ENCODE data around the gene POPDC2. TPM values are rescaled to one million over a fixed set of nuclear protein-coding genes. Genes with fewer than 3 reads are reported as not detected.

The POPDC2 gene
- polyA plus RNA-seq, 3 donors = 0.87 to 4.5 (median 1.7) TPM

DNA sequence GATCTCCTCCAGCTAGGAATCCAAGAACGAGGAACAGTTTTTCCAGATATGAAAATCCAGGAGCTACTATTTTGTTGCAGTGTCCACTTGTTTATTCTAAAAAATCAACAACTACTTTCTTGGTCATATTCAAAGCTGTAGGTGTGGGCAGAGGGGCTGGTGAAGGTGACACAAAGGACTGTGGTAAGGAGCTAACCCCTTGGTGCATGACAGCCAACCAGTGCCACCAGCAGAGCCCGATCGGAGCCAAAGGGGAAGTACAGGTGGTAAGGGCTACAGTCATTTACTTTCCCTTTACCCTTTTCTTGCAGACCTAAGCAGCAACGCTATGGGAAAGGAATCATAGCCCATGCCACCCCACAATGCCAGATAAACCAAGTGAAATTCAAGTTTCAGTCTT, 32.0 kb downstream of the POPDC2 start:
- 62 to 87% (median 67%) methylated on average over 4 of the region's 4 CpGs for WGBS, 3 donors
- H3K27ac ChIP-seq (ENCODE audit: low read depth, low read length) = no peak overlapping the region

DNA sequence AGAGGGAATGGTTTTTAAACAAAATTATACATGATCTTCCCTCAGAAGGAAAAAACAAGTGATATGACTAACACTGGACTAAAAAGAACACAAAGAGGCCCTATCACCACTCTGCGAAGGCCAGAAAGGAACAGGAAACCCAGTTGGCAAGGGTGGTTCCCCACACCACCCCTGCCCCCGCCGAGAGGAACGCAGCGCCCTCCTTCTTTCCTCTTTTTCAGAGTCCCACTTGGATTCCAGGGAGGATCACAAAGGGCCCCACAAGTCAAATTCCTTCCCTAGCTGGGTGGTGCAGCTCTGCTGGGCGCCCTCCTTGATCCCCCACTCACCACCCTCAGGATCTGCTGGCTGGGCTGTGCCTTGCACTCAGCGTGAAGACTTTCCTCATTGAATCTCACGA, 32.9 kb downstream of the POPDC2 start:
- WGBS, 3 donors = 44 to 71% (median 67%) methylated on average over 8 of the region's 8 CpGs
- no peak overlapping the region for H3K27ac ChIP-seq (ENCODE audit: low read depth, low read length)

DNA sequence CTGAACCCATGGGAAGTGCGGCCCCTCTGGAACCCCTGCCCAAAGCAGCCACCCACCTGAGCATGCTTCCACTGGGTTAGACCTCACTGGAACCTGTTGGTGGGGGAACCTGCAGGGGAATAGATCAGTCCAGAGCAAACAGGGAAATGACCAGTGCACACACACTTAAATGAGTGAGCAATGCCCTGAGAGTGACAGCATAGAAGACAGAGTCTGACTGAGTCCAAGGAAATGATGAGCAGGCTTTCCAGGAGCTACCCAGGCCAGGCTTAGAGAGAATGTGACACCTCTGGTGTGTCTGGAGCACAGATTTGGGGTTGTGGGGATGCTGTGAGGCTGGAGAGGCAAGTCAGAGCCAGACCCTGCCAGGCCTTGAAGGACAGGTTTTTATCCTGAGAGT, 34.2 kb downstream of the POPDC2 start:
- 83 to 87% (median 87%) methylated on average over 1 of the region's 1 CpG for WGBS, 3 donors
- H3K27ac ChIP-seq (ENCODE audit: low read depth, low read length) = no peak overlapping the region

DNA sequence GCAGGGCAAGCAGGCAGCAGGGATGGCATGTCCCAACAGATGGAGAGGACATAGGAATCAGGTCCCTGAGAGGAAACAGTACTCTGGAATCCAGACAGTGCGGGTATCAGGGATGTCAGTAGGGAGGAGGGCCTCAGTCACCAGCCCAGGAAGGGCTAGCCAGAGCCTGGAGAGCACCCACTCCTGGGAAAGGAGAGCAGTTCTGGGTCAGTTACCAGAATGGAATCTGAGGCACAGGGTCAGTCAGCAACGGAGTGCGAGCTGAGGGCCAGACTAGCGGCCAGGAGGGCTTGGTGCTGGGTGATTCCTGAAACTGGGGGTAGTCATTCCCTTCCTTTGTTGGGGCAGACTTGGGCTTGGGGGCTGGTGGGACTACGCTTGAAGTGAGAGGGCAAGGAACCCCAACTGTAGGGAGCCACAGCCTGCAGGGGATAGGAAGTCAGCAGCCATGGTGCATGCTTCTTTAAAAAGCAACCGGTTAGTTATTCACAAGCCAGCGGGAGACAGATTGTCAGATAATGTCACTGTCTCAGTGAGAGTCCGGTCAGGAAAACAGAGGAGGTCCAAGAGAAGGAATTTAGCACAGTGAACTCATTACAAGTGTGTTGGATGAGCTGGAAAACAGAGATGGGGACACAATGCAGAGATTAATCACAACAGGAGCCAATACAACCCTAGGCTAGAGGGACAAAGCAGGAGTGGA, 34.8 kb downstream of the POPDC2 start:
- no peak overlapping the region for H3K27ac ChIP-seq (ENCODE audit: low read depth, low read length)
- WGBS, 3 donors = 87 to 92% (median 89%) methylated on average over 8 of the region's 8 CpGs

DNA sequence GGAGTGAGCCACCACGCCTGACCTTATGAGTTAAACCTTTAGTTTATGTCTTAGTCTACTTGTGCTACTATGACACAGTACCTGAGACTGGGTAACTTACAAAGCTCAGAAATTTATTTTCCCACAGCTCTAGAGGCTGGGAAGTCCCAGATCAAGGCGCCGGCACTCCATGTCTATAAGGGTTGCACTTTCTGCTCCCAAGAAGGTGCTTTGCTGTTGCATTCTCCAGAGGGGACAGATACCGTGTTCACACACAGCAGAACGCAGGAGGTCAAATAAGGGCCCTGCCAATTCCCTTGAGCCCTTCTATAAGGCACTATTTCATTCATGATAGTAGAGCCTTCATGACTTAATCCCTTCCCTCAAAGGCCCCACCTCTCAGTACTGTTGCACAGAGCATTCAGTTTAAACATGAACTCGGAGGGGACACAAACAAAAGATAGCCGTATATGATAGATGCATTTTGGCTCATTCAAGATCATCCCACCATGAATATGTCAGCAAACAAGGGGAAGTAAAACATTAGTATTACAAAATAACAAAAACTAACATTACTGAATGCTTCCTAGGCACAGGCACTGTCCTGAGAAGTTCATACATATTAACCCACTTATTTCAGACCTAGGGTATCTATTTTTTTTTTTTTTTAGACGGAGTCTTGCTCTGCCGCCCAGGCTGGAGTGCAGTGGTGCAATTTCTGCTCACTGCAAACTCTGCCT, 36.2 kb downstream of the POPDC2 start:
- H3K27ac ChIP-seq (ENCODE audit: low read depth, low read length) = no peak overlapping the region
- WGBS, 3 donors = 88 to 91% (median 90%) methylated on average over 9 of the region's 9 CpGs

DNA sequence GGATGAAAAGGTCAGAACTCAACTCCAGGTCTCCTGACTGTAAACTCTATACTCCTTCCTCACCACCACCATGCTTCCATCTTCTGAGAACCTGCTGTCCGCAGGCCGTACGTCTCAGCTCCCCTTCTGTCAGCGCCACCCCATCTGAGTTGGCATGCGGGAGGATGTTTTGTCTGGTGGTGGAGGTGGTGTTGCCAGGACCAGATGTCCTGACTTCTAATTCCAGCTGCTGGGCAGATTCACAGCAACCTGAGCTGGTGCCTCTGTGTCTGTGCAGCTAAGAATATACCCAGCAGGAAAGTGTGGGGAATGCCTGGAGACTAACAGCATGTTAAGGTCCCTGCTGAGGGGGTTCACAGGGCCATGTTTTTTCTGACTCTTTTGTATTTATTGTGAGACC, 39.5 kb downstream of the POPDC2 start:
- no peak overlapping the region for H3K27ac ChIP-seq (ENCODE audit: low read depth, low read length)
- 95 to 98% (median 95%) methylated on average over 5 of the region's 5 CpGs for WGBS, 3 donors

DNA sequence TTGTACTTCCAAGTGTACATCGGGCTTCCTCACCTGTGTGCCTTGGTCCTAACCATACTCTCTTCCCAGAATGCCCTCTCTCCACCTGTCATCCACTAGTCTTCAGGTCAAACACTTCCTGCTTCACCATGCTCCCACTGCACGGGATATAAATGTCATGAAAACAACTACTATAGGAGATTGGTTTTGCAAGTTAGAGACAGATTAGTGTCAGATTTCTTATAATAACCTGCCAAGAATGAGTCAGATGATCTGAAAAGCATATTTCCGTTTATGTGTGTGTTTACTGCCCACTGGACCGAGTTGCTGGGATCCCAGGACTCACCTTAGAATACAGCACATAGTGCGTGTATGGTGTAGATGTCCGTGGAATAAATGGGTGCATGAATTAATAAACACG, 41.3 kb downstream of the POPDC2 start:
- H3K27ac ChIP-seq (ENCODE audit: low read depth, low read length) = no peak overlapping the region
- 75 to 77% (median 77%) methylated on average over 7 of the region's 7 CpGs for WGBS, 3 donors

DNA sequence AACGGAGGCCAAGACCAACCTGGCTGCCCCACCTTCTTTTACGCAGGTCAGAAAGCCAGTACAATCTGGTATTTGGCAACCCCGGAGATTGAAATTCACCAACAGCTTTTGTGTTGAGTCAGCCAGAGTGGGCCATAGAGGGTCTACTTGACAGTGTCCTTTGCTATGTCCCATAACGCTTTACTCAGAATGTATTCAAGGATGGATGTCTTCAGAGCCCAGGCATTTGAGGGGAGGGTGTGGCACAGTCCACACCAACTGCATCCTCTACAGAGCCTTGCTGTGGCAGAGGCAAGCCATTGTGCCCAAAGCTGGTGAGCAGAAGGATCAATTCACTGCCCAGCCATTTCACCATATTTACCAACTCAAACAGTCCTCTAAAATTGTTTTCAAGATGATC, 44.3 kb downstream of the POPDC2 start:
- 77 to 87% (median 86%) methylated on average over 4 of the region's 4 CpGs for WGBS, 3 donors
- no peak overlapping the region for H3K27ac ChIP-seq (ENCODE audit: low read depth, low read length)

DNA sequence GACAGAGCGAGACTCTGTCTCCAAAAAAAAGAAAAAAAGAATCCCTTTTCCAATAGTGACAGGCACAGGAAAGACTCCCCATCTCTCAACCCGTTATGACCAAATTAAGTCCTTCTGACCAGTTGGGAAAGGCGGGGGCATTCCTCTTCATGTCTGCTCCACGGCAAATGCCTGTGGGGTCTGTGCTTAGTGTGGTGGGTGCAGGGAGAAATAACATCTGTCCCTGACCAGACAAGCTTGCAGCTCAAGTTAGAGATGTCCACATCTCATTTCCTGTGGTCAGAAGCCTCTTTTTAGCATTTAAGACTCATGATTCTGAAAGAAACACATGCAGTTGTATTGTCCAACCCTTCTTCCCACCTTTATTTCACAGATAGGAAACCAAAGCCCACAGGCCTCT, 46.5 kb downstream of the POPDC2 start:
- no peak overlapping the region for H3K27ac ChIP-seq (ENCODE audit: low read depth, low read length)
- 91 to 96% (median 92%) methylated on average over 4 of the region's 4 CpGs for WGBS, 3 donors

DNA sequence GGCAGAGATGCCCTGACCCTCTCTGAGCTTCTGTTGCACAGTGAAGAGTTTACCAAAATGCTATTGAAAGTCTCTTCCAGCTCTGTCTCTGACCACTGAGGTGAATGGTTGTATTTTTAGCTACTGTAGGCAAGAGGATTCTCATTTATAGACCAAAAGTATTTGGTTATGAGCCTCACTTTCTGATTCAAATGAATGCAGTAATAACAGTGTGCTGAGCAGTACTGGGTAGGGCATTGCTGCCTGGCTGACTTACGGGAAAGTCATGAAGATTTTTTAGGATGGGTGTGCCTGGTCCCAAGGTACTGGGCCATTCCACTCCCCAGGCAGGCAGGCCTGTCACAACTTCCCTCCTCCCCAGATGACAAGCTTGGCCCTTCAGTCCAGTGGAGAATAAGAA, 47.2 kb downstream of the POPDC2 start:
- WGBS, 3 donors = 88 to 94% (median 90%) methylated on average over 1 of the region's 1 CpG
- no peak overlapping the region for H3K27ac ChIP-seq (ENCODE audit: low read depth, low read length)

DNA sequence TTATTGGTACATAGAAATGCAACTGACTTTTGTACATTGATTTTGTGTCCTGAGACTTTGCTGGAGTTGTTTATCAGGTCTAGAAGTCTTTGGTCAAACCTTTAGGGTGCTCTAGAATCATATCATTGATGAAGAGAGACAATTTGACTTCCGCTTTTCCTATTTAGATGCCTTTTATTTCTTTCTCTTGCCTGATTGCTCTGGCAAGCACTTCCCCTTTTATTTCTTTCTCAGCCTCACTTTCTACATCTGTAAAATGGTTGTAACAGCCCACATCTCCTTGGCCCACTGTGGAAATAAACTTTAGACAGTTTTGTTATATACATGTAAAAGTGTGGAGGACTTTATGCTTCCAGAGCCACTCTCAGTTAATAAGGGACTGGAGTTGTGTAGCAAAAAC, 48.7 kb downstream of the POPDC2 start:
- 96 to 100% (median 100%) methylated on average over 1 of the region's 1 CpG for WGBS, 3 donors
- H3K27ac ChIP-seq (ENCODE audit: low read depth, low read length) = no peak overlapping the region

DNA sequence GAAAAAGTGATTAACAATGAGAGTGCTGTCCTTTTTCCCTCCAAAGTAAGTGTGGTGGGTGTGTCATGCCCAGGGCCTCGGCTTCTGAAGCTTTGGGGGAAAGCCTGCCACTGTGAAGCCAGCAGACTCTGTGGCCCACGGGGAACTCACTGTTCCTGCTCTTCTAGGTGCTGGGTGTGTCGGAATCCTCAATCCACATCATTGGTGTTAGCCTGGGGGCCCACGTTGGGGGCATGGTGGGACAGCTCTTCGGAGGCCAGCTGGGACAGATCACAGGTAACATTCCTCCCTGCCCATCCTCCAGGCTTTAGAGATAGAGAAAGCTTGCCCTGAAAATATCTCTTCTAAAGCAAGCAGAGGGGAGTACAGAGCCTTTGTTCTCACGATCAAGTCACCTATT, 51.1 kb downstream of the POPDC2 start:
- no peak overlapping the region for H3K27ac ChIP-seq (ENCODE audit: low read depth, low read length)
- 47 to 66% (median 58%) methylated on average over 6 of the region's 6 CpGs for WGBS, 3 donors

DNA sequence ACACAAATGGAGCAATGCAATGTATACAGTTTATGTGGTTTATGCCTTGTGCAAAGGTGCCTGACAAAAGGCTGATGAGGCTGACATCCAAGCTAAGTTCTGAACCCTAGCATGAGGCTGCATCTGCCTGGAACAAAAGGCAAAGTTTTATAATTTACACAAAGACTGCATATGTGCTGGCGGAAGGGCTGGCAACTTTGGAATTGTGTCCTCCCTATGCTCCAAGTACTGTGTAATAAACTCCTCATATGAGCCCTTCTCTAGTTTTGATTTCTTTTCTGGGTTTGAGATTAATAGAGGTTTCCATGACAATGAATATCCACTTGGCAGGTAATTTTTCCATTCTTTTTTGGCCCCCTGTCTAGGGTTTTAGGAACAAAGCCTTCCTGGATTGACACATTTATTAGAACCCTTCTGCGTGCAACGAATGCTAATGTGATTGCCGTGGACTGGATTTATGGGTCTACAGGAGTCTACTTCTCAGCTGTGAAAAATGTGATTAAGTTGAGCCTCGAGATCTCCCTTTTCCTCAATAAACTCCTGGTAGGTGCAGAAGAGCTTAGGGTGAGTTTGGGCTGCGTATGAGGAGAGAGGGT, 51.9 kb downstream of the POPDC2 start:
- no peak overlapping the region for H3K27ac ChIP-seq (ENCODE audit: low read depth, low read length)
- 76 to 90% (median 86%) methylated on average over 6 of the region's 6 CpGs for WGBS, 3 donors

DNA sequence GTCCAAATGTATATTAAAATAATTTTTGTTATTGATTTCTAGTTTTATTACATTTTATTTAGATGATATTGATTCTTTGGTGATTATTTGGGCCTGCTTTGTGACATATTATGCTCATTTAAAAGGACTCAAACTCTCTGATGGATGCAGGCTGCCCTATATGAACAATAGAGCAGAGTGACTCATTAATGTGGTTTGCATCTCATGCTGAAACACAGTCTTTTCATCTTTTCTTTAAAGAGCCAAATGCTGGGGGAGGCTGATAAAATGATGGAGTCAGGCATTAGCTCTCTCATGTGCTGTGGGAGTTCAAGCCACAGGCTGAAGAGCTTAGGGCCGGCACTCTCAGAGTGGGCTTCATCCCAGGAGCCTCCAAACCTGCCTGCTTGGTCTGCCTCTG, 55.5 kb downstream of the POPDC2 start:
- 63 to 91% (median 88%) methylated on average over 1 of the region's 1 CpG for WGBS, 3 donors
- H3K27ac ChIP-seq (ENCODE audit: low read depth, low read length) = no peak overlapping the region

DNA sequence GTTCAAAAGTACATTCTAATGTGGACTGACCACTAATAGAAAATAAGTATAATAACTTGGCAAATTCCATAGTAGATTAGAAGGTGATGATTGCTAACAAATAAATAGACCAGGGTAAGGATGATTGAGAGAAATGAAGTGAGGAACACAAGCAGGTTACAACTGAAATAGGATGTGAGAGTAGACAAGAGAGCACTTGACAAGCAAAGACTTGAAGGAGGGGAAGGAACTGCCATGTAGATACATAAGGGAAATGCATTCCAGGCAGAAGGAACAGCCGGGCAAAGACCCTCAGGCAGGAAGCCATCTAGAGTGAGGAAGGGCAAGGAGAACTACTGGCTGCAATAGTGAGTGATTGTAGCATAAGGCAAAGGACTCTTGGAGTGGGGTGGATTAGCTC, 57.7 kb downstream of the POPDC2 start:
- no peak overlapping the region for H3K27ac ChIP-seq (ENCODE audit: low read depth, low read length)
- 50 to 88% (median 52%) methylated on average over 1 of the region's 1 CpG for WGBS, 3 donors

DNA sequence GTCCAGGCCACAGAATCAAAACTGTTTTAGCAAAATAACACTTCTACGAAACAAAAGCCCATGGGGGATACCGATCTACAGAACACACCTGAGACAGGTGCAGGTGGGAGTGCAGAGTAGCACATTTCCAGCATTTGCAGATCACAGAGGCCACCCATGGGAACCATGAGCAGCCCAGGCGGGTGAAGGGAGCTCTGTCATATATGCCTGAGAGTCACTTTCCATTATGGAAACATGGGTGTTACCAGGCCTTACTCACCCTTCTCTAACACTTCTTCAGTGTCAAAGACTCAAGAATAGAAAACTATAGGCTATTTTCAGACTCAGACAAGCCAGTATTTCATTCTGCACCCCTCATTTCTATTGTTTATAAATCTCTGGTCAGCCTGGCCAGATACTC, 59.2 kb downstream of the POPDC2 start:
- WGBS, 3 donors = 87 to 94% (median 92%) methylated on average over 3 of the region's 3 CpGs

DNA sequence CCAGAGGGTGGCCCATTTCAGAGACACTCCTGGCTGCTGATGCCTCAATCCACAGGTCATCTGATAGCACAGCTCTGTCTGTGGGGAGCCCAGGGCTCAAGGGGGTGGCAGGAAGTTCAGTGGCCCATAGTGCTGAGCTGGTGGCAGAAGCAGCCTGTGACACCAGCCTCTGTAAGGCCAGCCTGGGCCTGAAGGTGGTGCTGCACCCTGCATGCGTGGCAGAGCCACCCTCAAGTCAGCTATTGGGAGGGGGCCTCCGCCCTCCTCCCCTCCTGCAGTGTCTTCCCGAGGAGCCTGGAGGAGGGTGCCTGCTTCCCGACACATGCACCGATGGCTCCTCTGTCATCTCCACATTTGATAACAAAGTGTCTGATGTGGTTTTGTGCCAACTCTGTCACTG, 59.7 kb downstream of the POPDC2 start:
- 64 to 68% (median 64%) methylated on average over 5 of the region's 5 CpGs for WGBS, 3 donors
- no peak overlapping the region for H3K27ac ChIP-seq (ENCODE audit: low read depth, low read length)

More for the DNA sequence above, 59.2 kb downstream of the POPDC2 start:
- H3K27ac ChIP-seq (ENCODE audit: low read depth, low read length) = no peak overlapping the region

DNA sequence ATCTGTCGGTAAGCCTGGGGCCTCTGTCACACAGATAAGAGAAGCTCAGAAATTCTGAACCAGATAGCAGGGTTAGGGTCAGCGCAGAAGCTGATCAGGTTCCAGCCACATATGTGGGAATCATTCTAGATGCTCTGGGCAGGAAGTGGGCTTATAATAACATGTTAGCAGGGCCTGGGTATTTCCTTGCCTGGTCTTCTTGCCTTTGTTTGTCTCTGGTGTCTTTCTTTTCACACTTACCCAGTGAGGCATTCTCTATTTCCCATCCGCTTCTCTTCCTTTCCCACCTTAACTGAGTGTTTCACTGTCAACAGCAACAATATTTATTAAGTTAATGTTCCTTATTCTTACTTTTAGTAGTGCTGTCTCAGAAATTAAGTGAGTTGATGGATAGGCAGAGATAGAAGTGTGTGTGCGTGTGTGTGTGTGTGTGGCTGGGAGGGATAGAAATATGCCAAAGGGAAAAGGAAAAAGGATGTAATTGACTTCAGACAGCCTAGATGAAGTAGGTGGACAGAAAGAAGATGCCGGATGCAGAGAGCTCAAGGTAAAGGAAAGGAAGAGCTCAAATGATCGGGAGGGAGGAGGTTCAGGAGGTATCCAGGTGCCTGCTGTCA, 60.7 kb downstream of the POPDC2 start:
- 88 to 93% (median 91%) methylated on average over 6 of the region's 6 CpGs for WGBS, 3 donors
- H3K27ac ChIP-seq (ENCODE audit: low read depth, low read length) = no peak overlapping the region

DNA sequence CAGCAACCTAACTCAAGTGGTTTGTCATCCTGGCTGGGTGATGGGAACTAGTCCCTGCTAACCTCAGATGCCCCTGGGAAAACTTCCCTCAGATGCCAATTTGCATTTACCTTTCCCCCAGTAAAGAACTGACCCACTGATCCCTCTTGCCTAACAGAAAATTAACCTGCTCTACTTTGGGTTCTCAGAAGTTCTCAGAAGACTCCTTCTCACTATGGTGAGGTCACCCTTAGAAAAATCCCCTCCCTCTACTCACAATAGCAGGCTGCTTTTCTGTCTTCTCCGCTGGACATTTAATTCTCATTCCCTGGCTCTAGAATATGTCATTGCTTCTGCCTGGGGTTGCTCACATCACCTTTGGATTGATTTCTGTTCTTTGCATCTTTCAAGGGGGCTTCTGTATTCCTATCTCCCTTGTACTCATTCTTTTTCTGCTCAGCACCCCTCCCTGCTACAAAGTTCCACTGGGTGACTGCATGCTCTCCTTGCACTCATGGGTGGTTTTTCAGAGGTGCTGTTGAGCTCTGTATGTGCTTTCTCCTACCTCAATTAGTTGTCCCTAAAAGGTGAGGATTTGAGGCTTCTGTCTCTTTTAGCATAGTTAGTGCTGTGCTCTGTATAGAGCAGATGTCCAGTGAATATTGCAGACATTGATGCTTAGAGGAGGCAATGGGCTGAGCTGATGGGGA, 61.8 kb downstream of the POPDC2 start:
- no peak overlapping the region for H3K27ac ChIP-seq (ENCODE audit: low read depth, low read length)
- 90 to 96% (median 93%) methylated on average over 1 of the region's 1 CpG for WGBS, 3 donors
